Measurements from ENCODE around the gene PDSS2.

DNA sequence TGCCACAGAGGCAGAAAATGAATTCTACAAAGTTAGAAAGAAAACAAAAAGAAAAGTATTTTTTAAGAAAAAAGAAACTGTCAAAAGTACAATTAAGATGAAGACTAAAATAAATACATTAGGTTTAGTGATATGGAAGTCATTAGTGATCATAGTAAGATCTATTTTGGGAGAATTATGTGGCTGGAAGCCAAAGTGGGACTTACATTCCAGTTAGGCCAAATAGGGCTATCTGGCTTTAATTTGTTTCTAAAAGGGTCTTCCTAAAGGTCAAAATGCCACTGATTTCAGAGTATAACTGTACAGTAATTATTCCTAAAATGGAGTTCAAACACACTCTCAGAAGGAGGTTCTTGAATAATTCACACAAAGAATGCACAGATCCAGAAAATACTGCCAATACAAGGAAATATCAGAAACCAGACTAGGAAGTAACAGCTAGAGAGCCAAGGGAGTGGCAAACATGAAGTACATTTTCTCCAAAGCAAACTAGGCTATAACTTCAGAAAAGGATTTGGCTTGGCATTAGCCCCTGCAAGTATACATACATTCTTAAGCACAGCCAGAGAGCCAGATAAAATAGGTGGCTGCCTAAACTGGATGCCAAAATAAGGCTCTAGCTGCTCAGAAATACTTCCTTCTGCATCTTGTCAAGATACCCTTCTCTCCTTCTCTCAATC lies 45.3 kb downstream of the PDSS2 start:
- TF ChIP-seq TAF1 (conservative IDR thresholded peaks at IDR 0.05) (no peak), EGR1 (IDR thresholded peaks at IDR 0.05; ENCODE audit: low read depth in 2 of 2) (no peak), GABPA (IDR thresholded peaks at IDR 0.05 in 1 of 2, conservative IDR thresholded peaks at IDR 0.05 in 1 of 2) (no peak), RAD21 (IDR thresholded peaks at IDR 0.05) (no peak), YY1 (IDR thresholded peaks at IDR 0.05) (no peak), SP1 (IDR thresholded peaks at IDR 0.05) (no peak), HNF4G (IDR thresholded peaks at IDR 0.05) (no peak), FOXA1 (IDR thresholded peaks at IDR 0.05) (no peak)
- TF ChIP-seq, protein P1, sequence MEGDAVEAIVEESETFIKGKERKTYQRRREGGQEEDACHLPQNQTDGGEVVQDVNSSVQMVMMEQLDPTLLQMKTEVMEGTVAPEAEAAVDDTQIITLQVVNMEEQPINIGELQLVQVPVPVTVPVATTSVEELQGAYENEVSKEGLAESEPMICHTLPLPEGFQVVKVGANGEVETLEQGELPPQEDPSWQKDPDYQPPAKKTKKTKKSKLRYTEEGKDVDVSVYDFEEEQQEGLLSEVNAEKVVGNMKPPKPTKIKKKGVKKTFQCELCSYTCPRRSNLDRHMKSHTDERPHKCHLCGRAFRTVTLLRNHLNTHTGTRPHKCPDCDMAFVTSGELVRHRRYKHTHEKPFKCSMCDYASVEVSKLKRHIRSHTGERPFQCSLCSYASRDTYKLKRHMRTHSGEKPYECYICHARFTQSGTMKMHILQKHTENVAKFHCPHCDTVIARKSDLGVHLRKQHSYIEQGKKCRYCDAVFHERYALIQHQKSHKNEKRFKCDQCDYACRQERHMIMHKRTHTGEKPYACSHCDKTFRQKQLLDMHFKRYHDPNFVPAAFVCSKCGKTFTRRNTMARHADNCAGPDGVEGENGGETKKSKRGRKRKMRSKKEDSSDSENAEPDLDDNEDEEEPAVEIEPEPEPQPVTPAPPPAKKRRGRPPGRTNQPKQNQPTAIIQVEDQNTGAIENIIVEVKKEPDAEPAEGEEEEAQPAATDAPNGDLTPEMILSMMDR (IDR thresholded peaks at IDR 0.05; ENCODE audit: low read depth, low read length, missing input control) = no peak
- TF ChIP-seq, protein P2, sequence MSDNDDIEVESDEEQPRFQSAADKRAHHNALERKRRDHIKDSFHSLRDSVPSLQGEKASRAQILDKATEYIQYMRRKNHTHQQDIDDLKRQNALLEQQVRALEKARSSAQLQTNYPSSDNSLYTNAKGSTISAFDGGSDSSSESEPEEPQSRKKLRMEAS (IDR thresholded peaks at IDR 0.05) = no peak
- TF ChIP-seq, protein P3, sequence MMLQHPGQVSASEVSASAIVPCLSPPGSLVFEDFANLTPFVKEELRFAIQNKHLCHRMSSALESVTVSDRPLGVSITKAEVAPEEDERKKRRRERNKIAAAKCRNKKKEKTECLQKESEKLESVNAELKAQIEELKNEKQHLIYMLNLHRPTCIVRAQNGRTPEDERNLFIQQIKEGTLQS (IDR thresholded peaks at IDR 0.05) = no peak
- TF ChIP-seq, protein P4, sequence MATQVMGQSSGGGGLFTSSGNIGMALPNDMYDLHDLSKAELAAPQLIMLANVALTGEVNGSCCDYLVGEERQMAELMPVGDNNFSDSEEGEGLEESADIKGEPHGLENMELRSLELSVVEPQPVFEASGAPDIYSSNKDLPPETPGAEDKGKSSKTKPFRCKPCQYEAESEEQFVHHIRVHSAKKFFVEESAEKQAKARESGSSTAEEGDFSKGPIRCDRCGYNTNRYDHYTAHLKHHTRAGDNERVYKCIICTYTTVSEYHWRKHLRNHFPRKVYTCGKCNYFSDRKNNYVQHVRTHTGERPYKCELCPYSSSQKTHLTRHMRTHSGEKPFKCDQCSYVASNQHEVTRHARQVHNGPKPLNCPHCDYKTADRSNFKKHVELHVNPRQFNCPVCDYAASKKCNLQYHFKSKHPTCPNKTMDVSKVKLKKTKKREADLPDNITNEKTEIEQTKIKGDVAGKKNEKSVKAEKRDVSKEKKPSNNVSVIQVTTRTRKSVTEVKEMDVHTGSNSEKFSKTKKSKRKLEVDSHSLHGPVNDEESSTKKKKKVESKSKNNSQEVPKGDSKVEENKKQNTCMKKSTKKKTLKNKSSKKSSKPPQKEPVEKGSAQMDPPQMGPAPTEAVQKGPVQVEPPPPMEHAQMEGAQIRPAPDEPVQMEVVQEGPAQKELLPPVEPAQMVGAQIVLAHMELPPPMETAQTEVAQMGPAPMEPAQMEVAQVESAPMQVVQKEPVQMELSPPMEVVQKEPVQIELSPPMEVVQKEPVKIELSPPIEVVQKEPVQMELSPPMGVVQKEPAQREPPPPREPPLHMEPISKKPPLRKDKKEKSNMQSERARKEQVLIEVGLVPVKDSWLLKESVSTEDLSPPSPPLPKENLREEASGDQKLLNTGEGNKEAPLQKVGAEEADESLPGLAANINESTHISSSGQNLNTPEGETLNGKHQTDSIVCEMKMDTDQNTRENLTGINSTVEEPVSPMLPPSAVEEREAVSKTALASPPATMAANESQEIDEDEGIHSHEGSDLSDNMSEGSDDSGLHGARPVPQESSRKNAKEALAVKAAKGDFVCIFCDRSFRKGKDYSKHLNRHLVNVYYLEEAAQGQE (IDR thresholded peaks at IDR 0.05) = no peak
- TF ChIP-seq, protein P5, sequence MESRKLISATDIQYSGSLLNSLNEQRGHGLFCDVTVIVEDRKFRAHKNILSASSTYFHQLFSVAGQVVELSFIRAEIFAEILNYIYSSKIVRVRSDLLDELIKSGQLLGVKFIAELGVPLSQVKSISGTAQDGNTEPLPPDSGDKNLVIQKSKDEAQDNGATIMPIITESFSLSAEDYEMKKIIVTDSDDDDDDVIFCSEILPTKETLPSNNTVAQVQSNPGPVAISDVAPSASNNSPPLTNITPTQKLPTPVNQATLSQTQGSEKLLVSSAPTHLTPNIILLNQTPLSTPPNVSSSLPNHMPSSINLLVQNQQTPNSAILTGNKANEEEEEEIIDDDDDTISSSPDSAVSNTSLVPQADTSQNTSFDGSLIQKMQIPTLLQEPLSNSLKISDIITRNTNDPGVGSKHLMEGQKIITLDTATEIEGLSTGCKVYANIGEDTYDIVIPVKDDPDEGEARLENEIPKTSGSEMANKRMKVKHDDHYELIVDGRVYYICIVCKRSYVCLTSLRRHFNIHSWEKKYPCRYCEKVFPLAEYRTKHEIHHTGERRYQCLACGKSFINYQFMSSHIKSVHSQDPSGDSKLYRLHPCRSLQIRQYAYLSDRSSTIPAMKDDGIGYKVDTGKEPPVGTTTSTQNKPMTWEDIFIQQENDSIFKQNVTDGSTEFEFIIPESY (IDR thresholded peaks at IDR 0.05) = no peak
